Measurements from ENCODE around the gene ASB16.

- no peak for TF ChIP-seq CTCF (IDR thresholded peaks at IDR 0.05; ENCODE audit: low read depth, low read length, poor library complexity, severe bottlenecking)
- no peak for TF ChIP-seq EZH2phosphoT487 (IDR thresholded peaks at IDR 0.05; ENCODE audit: borderline replicate concordance, low read length)
Observed at GRCh38 chr17:44174427-44174826, 3.9 kb downstream of the ASB16 start.
